Measurements from ENCODE around the gene ERBIN.
"Not testable (repeated sequence)": the region's sequence is repeated elsewhere in the genome, so short reads cannot be mapped to it uniquely, and the experiment has no call there.

Gene ERBIN, protein sequence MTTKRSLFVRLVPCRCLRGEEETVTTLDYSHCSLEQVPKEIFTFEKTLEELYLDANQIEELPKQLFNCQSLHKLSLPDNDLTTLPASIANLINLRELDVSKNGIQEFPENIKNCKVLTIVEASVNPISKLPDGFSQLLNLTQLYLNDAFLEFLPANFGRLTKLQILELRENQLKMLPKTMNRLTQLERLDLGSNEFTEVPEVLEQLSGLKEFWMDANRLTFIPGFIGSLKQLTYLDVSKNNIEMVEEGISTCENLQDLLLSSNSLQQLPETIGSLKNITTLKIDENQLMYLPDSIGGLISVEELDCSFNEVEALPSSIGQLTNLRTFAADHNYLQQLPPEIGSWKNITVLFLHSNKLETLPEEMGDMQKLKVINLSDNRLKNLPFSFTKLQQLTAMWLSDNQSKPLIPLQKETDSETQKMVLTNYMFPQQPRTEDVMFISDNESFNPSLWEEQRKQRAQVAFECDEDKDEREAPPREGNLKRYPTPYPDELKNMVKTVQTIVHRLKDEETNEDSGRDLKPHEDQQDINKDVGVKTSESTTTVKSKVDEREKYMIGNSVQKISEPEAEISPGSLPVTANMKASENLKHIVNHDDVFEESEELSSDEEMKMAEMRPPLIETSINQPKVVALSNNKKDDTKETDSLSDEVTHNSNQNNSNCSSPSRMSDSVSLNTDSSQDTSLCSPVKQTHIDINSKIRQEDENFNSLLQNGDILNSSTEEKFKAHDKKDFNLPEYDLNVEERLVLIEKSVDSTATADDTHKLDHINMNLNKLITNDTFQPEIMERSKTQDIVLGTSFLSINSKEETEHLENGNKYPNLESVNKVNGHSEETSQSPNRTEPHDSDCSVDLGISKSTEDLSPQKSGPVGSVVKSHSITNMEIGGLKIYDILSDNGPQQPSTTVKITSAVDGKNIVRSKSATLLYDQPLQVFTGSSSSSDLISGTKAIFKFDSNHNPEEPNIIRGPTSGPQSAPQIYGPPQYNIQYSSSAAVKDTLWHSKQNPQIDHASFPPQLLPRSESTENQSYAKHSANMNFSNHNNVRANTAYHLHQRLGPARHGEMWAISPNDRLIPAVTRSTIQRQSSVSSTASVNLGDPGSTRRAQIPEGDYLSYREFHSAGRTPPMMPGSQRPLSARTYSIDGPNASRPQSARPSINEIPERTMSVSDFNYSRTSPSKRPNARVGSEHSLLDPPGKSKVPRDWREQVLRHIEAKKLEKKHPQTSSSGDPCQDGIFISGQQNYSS (N-terminal part only)

DNA sequence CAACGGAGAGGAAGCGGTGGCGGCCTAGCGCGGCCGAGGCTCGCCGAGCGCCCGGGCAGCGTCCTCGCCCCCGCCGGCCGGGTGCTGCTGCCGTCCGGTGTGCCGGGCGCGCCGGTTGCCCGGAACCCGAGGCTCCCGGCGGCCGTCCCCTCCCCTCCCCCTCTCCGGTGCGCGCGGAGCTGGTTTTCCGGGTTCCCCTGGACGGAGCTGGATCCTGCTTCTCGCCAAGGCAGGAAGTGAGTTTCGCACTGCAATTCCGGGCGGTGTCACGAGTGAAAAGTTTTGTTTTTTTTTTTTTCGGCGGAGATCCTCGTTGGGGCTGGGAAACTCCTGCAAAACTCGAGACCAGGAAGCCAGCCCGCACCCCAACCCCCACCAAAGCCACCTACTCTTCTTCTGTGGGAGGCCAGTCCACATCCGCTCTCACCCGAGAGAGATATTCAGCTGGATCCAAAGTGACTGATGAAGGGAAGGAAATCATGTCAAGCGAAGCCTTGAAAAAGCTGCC is at the start of gene ERBIN:
ERBIN (plus strand) TSS at position 300 of the 508 bp plus-strand sequence. CDS start 66,144 bp downstream, outside the sequence.
- peak; percentile 90 for DNase-seq

DNA sequence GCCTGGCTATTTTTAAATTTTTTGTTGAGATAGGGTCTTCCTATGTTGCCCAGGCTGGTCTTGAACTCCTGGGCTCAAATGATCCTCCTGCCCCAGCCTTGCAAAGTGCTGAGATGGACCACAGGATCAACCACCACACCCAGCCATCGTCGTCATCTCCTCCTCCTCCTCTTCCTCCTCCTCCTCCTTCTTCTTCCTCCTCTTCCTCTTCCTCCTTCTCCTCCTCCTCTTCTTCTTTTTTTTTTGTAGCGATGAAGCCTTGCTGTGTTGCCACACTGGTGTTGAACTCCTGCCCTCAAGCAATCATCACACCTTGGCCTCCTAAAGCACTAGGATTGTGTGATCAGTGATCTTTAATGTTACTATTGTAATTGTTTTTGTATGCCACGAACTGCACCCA is 49.4 kb upstream of the ERBIN start:
- no peak for DNase-seq

DNA sequence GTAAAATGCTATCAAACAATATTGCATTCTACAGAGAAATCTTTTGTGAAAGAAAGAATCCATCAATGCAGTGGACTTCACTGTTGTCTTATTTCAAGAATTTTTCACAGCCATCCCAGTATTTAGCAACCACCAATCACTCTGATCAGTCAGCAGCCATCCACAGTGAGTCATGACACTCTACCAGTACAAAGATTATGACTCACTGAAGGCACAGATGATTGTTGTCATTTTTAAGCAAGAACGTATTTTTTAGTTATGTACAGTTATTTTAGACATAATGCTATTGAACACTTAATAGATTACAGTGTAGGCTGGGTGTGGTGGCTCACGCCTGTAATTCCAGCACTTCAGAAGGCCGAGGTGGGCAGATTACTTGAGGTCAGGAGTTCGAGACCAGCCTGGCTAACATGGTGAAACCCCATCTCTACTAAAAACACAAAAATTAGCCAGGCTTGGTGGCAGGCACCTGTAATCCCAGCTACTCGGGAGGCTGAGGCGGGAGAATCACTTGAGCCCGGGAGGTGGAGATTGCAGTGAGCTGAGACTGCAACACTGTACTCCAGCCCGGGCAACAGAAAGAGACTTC is 46.6 kb upstream of the ERBIN start:
- not testable (repeated sequence) for DNase-seq

DNA sequence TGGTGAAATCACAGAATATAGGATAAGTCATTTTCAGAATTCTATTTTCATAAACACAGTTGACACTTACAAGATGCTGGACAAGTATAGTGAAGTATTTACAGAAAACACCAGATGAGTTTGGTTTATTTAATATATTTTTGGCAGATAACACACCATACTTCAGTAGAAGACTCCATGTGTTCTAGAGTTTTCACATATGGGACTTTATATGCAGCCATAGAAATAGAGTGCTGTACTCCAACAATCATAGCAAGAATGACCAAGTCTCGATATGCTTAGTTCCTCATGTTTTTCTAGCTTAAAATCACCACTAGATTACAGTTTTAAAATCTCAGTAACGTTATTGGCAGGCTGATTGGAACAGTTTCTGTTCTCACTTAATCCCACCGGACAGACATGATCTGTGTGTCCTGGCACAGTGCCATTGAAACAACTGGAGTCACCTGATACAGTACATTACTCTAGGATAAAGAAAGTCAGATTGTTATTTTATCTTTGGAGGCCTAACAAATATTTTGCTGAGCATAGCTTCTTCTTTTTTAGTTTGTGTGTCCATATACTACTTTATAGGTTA is 45.8 kb upstream of the ERBIN start:
- DNase-seq = no peak

DNA sequence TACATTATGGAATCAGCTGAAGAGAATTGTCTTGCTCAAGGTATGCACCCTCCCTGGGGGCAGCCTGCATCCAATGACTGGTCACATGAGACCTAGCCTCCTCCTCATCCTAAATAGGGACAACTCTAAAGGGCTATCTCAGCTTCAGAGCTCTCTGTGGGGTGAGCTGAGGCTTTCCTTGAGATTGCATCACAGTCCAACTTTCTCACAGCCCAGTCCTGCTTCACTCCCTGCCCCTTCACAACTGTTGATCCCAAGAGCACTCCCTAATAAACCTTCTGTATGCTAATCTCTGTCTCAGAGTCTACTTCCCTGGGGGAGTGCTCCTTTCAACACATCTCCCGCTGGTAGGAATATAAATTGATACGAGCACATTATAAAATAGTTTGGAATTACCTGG is 44.1 kb upstream of the ERBIN start:
- DNase-seq = no peak

DNA sequence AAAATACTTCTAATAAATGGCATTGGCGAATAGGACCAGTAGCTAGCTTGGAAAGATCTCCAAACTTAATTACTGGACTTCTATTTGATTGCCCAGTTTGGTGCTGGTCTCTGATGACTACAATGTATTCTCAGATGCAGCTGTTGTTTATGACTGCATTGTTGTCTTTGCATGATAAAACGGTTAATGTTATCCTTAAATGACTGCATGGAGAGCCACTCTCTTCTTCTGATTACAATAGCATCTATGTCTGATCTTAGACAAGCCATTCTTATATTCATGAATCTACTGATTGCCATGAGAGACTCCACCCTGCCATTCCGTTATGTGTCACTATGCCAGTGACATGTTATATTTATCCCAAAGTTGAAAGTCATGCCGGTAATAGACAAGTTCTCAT is 42.9 kb upstream of the ERBIN start:
- no peak for DNase-seq

DNA sequence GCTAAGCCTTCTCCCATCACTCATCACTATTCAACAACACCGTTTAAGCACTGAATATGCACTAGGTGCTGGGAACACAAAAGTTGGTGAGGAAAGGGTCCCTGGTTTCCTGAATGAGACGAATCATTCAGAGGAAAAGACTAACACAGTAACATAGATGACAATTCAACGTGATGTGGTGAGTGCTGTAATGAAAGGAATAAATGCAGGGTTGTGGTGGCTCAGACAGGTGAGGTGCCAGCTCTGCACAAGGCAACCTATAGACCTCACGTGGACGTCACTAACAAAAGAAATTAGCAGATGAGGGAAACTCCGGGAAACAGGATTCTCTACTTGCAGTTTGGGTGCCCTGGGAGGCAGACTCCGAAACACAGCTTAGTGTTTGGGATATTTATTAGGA is 40.0 kb upstream of the ERBIN start:
- DNase-seq = no peak

DNA sequence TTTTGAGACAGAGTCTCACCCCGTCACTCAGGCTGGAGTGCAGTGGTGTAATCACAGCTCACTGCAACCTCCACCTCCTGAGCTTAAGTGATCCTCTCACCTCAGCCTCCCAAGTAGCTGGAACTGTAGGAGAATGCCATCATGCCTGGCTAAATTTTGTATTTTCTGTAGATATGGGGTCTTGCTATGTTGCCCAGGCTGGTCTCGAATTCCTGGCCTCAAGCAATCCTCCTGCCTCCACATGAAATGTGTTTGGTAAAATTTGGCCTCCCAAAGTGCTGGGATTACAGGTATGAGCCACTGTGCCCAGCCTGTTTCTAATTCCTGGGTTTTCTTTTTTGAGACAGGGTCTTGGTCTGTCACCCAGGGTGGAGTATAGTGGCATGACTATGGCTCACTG is 34.4 kb upstream of the ERBIN start:
- not testable (repeated sequence) for DNase-seq

DNA sequence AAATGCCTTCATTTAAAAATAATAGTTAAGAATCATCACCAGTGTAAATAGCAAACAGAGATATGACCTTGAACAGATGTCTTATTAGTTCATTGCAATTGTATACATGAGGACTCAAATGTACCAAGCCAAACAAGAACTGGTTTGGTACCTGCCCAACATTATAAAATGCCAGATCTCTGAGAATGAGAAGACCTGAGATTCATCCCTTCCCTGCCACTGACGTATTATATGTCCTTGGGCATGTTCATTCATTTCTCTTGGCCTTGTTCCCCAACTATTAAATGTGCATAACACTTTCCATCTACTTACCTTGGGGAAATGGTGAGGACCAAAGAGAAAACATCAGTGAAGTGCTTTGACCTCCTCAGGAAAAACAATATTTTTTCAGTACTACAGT is 33.6 kb upstream of the ERBIN start:
- DNase-seq = no peak

DNA sequence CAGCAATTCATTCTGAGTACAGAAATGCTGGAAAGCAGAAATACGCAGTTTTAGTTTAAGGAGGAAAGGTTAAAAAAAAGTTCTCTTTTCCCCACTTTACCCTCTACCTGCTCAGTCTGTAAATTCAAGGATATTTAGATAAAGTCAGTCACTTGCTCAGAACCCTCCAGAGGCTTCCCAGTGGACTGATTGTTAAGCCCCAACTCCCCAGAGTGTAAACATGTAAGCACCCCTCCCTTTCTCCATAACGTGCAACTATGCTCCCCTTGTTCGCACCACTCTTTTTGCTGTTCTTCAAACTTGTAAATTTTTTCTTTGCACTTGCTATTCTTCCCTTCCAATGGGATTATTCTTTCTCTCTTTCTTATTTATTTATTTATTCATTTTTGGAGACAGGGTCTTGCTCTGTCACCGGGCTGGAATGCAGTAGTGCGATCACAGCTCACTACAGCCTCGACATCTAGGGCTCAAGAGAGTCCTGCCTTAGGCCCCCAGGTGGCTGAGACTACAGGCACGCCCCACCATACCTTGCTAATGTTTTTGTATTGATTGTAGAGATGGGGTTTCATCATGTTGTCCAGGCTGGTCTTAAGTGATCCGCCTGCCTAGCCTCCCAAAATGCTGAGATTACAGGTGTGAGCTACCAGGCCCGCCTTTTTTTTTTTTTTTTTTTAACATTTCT is 32.5 kb upstream of the ERBIN start:
- no peak for DNase-seq

DNA sequence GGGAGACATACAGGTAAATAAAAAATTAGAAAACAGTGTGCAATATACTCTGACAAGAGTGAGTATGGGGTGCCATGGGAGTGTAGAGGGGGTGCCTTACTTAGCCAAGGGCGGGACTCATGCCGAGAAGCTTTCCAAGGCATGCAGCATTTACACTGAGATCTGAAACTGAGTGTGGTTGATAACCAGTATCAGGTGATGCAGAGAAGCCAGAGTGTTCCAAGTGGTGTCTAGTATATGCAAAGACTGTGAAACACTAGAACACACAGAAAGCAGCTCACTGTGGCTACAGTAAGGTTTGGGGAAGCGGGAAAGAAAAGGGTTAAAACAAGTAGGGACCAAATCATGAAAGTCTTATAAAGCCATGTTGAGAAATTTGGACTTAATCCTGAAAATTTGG is 30.5 kb upstream of the ERBIN start:
- DNase-seq = no peak

DNA sequence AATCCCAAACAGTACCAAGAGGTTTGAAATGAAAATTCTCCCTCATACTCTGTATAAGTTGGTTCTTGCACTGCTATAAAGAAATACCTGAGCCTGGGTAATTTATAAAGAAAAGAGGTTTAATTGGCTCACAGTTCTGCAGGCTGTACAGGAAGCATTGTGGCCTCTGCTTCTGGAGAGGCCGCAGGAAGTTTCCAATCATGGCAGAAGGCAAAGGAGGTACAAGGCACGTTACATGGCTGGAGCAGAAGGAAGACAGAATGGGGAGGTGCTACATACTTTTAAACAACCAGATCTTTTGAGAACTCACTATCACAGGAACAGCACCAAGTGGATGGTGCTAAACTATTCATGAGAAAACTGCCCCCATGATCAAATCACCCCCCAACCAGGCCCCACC is 25.6 kb upstream of the ERBIN start:
- no peak for DNase-seq

DNA sequence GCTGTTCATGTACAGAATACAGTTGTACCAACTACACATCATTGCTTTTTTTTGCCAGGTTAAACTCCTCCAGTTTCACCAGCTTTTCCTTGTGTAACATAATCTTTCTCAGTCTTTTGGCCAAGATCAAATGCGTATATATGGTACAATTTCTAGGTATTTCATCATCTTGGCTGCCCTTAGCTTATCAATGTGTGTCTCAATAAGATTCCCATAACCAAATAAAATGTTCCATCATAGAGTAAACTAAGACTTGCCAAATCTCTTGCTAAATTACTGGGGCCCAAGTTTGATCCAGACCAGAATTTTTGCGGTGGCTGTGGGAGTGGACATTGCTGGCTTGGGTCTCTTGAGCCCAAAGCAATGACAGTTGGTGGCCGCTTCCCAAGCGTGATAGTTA is 24.3 kb upstream of the ERBIN start:
- DNase-seq = no peak

DNA sequence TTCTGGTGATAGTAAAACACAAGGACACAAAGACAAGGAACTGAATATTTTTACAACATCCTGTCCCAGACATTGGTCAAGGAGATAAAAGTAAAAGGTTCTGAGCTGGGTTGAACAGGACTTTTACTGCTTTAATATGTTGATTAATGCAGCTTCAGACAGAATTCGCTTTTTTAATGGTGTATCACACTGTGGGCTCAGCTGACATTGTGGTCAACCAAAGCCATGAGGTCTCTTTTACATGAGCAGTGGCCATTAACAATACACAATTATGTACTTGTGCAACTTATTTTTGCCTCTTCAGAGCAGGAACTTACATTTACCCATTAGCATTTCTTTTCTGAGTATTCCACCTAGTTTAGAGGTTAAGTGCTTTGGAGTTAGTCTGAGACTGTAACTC is 22.8 kb upstream of the ERBIN start:
- DNase-seq = no peak

DNA sequence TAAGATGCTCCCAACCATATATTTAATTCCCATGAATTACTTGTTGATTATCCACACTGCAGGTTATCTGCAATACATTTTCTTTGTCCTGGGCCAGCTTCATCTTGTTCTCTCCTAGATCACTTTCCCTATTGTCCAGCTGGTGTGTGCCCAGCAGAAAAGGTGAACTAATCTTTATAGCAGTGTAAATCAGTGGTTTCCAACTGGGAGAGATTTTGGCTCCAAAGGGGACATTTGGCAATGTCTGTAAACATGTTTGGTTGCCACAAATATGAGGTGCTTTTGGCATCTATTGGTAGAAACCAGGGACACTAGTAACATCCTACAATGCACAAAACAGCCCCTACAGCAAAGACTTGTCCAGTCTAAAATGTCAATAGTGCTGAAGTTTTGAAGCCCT is 20.1 kb upstream of the ERBIN start:
- no peak for DNase-seq

DNA sequence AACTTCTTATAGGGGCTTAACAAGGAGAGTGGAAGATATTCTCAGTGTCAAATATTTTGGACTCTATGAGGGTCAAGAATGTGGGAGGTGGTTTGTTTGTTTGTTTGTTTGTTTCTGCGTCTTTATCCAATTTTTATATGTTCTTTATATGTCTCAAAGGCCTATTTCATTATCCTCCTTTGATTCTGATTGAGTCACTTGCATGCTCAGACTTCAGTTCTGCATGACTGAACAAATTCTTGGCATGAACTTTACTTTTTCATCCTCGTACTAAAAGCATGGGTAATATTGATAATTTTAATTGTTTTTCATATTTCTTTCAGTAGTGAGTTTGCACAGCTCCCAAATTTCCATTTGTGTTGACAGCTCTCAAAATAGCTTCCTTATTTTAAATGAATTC is 19.2 kb upstream of the ERBIN start:
- DNase-seq = no peak

DNA sequence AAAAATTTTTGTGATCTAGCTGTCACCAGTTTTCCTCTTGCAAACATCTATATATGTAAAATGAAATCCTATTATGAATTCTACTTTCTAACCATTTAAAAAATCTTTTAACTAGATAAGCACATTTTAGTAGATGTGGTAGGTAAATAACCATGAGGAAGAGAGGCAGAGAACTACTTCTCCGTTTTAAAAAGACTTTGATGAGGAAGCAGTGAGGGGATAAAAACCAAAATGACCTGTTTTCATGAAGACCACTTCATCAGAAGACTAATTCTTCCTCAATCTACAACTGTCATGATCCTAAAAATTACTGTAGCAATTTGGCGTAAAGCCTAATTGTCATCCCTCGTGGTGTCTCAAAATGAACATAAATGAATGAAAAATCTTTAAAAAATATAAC is 15.7 kb upstream of the ERBIN start:
- DNase-seq = no peak

DNA sequence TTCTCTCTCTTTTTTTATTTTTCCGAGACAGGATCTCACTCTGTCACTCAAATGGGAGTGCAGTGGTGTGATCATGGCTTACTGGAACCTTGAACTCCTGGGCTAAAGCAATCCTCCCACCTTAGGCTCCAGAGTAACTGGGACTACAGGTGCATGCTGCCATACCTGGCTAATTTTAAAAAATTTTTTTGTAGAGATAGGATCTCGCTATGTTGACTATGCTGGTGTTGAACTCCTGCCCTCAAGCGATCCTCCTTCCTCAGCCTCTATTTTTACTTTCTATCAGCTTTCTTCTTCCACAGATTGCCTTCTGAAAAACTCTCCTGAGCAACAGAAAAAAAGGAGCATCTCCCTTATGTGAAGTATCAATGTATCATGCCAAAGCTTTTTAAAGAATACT is 14.1 kb upstream of the ERBIN start:
- DNase-seq = no peak

DNA sequence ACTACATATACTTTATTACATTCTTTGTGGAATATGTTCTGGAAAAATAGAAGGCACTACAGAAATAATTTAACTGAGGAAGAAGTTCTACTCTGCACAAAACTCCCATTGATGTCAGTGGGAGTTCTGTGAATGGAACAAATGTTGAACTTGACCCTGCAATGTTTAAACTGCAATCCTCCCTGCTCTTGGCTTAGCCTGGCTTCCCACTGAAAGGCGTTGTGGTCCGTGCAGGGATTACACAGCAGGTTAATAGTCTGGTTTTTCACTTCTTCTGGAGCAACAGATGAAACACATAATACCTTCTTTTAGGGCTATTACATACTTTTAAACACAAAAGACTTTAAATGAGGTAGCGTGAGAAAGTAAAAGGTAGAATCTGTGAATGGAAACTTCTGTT is 12.9 kb upstream of the ERBIN start:
- no peak for DNase-seq

DNA sequence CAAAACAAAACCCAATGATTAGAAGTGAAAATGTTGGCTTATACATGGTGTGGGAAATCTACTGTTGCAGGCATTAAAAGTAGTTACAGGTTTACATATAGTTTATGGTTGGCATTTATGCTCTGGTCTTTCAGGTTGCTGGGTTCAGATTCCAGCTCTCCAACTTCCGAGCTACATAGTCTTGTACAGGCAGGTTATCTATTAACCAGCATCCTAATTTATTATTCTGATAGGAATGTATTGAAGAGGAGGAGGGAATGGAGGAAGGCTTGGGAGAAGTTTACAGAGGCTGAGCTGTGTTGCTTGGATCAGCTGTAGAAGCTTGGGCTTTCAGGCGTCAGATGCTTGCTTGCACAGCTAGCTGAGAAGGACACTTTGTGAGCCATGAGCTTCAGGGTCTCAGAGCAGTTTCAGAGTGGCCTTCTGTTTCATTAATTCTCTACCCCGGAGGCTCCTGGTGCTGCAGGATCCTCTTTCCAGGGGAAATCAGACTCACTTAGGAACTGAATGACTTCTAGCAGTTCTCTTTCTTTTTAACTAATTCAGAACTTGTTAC is 11.7 kb upstream of the ERBIN start:
- DNase-seq = no peak

DNA sequence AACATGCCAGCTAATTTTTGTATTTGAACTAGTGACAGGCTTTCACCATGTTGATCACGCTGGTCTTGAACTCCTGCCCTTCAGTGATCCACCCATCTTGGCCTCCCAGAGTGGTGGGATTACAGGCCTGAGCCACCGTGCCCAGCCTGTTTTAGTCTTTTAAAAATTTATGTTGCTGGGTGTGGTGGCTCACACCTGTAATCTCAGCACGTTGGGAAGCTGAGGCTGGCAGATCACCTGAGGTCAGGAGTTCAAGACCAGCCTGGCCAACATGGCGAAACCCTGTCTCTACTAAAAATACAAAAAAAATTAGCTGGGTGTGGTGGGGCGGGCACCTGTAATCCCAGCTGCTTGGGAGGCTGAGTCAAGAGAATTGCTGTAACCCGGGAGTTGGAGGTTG is 10.7 kb upstream of the ERBIN start:
- not testable (repeated sequence) for DNase-seq
